OCI-LY1 (cell line): ENCODE results near the gene UTS2R.

Source experiments
- CTCF ChIP-seq: fragments of 200-600 bp; sonication (generic), shearing (Covaris generic); IDR thresholded peaks from 2 replicates; pipeline ENCODE4 v1.5.1; 2017; ENCODE audit warnings: mild to moderate bottlenecking, antibody characterized with exemption, low read length, moderate library complexity, mixed read lengths
- EZH2 ChIP-seq: fragments of 200-600 bp; sonication (generic), shearing (Covaris generic); IDR thresholded peaks from 2 replicates; pipeline ENCODE4 v1.8.0; 2017; ENCODE audit warnings: borderline replicate concordance, mixed run types, mild to moderate bottlenecking, antibody characterized with exemption, low read length, moderate library complexity, mixed read lengths

GRCh38 chr17:82416264-82416663, 44.7 kb downstream of the UTS2R start:
- TF ChIP-seq EZH2, result no peak
- TF ChIP-seq CTCF, result no peak
